Activated CD8-positive, alpha-beta memory T cell treated with anti-CD3 and anti-CD28 coated beads for 1 hour (primary cell): ENCODE results near the gene PALM3.

ENCODE experiments used
- DNase-seq, 2 donors: peaks; one replicate each; pipeline ENCODE4 v3.0.0-alpha.2; 2020; ENCODE audit warnings: low read depth in 1 of 2; ENCODE audit errors: extremely low read depth in 1 of 2

The PALM3 gene

DNA sequence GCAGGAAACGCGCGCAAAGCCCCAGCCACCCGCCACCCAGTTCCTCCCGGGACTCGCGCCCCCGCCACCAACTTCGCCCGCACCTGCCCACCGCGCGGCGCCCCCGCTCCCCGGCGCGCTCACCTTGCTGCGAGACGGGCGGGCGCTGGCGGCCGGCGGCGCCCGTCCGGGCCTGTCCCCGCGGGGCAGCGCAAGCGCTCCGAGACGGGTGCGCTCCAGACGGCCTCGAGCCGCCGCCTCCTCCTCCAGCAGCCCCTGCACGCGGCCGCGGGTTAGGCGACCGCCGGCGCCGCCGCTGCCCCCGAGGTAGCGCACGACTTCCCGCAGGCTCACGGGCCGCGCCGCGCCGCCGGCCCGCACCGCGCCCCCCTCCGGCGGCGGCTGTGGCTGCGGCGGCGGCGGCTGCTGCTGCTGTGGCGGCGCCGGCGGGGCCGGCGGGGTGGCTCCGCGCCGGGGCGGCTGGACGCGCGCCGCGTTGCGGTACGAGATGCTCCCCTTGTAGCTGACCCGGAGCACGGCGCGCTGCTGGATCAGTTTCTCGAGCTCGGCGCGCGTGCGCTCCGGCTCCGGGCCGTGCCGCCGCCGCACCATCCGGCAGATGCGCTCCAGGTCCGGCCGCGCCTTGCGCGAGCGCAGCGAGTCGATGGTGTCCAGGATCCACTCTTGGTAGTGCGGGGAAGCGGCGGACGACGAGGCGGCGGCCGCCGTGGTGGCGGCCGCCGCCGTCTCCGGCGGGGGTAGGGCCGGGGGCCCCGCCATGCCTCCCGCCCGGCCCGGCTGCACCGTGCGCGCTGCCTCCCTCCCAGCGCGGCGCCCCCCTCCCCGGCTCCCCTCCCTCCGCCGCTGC, 28.0 kb upstream of the PALM3 start:
- DNase-seq = peak in 1 of 2 donors; percentile 33

DNA sequence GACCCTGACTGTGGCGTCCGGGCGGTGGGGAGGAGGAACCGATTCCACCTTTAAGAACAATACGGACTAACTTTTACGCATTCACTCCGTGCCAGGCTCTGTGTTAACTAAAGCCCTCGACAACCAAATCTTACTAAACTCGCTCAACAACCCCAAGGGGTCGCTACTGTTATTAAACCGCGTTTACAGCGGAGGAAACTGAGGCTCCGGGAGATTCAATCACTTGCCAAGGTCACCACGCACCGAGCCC, 27.5 kb upstream of the PALM3 start:
- no peak for DNase-seq

DNA sequence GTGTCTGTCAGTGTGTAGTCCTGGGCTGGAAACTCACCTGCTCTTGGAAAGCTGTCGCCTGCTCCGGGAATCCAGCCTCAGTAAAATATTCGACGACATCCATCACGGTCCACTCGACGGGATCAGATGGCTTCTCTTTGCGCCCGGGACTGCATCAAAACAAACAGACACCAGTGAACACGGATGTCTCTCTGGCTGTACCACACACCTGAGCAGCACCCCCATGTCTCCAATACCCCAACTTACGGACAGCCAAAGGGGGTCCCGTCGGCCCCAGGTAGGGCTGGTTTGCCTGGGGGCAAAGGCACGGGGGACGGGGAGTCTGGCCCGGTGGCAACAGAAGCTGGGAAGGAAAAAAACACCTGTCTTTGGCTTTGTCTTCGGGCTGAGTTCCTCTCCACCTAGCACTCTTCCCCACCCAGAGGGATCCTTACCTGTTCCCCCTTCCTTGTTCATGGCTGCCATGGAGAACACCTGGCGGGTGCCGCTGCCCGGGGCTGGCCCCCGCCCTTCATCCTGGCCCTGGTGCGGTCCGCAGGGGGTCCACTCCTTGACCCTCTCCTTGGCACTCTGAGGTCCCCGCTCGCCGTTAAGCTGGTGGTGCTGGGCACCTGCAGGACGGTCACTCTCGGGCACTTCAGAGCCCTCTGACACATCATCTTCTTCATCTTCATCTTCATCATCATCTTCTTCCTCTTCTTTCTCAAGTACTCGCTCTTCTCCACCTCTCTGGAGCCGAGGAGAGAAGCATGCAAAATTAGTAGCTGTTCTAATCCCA, 26.9 kb upstream of the PALM3 start:
- DNase-seq = no peak

DNA sequence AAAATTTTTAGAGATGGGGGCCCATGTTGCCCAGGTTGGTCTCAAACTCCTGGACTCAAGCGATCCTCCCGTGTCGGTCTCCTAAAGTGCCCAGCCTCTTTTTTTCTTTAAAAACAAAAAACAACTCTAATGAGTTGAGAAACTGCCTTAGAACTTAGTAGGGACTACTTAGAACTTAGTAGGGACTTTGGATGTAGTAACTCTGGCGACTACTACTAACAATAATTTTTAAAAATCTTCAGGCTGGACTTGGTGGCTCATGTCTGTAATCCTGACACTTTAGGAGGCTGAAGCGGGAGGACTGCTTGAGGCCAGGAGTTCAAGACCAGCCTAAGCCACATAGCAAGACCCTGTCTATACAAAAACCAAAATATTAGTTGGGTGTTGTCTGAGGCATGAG, 24.2 kb upstream of the PALM3 start:
- no peak for DNase-seq

DNA sequence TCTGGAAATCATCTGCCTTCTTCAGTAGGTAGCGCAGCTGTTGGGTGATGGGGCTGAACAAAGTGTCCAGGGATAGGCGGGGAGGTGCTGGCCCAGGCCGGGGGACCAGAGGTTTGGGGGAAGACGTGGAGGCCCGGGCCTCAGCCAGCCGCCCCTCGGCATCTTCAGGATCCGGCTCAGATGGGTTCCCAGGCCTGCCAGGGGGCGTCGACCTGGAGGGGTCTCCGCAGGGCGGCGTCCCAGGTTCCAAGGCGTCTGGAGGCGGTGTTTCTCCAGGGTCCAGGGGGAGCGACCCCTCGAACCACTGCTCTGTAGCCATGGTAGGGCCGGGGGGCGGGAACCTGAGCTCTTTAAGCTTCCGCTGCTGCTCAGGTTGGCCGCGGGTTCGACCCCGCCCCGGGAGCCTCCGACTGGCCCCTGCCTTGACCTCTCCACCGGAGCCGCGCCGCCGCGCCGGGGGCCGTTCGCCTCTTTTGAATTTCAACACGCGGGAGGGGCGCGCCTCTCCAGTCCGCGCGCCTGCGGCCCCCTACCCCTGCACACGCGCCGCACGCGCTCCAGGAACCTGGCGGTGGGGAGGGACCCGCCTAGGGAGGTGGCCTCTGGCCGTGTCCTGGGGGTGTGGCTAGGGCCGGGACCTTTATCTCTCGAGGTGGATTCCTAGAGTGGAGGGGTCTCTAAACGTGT, 23.6 kb upstream of the PALM3 start, which contains the start of gene C19orf67:
Gene C19orf67, minus strand, starts transcription at position 475 of the 687 bp plus-strand sequence. Its CDS starts 156 bp downstream, at position 319.
- no peak for DNase-seq

DNA sequence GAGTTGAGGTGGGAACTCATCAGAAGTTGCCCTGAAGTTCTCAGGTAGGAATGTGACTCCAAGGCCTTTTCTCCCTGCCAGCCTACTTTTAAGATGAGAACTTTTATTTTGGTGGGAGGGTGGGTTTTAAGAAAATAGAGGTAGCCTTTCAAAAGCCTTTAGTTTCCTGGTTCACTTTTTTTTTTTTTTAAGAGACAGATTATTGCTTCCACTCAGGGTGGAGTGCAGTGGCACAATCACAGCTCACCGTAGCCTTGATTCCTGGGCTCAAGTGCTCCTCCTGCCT, 20.7 kb upstream of the PALM3 start:
- no peak for DNase-seq

DNA sequence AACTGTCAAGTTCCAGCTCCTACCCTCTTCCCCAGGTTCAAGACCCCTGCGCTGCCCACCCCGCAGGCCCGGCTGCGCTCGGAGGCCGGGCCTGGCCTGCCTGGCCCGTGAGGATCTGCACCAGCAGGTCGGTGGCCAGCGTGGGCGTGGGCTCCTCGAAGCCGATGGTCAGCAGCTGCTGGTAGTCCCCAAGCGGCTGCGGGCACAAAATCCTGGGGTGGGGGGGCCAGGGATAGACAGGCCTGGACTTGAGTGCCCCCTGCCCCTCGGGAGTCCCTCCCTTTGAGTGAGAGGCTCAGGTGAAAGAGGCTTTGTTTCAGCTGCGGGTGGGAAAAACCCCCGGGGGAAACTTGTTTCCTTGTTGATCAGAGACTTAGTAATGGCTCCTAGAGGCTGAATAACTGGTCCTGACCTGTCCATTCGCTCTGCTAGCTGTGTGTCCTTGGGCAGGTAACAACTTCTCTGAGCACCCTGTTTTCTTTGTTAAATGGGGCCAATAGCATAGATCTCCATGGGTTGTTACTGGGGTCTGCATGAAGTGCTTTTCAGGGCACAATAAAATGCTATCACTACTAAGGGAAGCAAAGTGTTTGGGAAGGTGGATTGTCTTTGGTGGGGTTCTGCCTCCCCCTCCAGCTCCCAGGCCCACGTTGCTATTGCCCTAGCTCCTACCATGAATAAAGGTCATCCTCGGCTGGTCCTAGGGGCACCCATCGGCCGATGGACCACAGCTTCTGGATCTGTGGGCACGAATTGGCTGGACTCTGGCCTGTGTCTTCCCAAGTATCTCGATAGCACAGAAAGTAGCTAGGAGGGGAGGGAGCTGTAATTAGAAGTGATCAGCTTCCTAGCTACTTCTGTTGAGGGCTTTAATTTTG, 20.2 kb upstream of the PALM3 start:
- no peak for DNase-seq

DNA sequence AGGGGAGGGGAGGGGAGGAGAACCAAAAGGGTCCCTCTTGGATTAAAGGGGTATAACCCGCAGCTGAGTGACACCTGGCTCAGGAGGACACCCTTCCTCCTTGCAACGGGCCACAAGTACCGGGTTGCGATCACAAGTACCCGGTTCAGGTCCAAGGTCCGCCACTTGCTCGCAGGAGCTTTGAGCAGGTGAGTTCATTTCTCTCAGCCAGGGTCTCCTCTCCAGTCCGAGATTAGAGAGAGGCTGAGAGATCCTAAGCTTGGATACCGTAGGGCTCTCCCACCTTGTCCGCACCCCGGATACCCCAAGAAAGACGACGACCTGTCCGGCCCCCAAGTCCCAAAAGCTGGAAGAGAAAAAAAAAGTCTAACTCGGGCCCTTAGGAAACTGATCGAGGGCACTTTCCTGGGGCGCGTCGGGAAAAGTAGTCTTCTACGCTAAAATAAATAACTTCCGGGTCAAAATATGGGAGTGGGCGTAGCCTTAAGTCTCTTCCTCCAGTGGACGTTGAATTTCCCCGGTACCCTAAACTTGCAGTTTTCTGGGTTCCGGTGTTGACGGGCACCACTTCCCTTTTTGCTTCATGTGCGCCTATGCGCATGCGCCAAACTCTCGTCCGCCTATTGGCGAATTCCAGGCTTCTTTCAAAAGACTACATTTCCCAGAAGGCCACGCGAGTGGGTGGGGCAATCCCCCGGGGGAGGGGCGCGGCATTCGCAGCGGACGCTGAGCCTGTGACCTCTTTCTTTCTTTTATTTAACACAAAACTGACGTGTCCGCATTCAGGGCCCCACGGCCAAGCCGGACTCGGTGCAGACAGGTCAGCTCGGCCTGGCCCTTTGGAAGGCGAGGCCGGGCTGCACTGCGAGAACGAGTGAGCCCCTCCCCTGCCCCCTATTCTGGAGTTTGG, 19.3 kb upstream of the PALM3 start:
- peak; percentile 98 to 99 for DNase-seq

DNA sequence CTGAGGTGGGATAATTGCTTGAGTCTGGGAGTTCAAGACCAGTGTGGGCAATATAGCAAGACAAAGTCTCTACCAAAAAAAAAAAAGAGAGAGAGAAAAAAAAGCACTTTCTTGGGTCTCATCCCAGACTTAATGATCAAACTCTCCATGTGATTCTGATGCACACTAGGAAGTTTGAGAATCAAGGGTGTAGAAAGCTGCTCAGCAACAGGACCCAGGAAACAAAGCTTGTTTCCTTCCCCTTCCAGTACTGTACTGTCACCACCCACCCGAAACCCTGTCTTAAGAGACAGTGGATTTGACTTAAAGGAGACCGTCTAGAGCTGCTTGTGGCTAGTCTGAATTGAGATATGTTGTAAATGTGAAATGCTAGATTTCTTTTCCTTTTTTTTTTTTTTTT, 16.5 kb upstream of the PALM3 start:
- no peak for DNase-seq

DNA sequence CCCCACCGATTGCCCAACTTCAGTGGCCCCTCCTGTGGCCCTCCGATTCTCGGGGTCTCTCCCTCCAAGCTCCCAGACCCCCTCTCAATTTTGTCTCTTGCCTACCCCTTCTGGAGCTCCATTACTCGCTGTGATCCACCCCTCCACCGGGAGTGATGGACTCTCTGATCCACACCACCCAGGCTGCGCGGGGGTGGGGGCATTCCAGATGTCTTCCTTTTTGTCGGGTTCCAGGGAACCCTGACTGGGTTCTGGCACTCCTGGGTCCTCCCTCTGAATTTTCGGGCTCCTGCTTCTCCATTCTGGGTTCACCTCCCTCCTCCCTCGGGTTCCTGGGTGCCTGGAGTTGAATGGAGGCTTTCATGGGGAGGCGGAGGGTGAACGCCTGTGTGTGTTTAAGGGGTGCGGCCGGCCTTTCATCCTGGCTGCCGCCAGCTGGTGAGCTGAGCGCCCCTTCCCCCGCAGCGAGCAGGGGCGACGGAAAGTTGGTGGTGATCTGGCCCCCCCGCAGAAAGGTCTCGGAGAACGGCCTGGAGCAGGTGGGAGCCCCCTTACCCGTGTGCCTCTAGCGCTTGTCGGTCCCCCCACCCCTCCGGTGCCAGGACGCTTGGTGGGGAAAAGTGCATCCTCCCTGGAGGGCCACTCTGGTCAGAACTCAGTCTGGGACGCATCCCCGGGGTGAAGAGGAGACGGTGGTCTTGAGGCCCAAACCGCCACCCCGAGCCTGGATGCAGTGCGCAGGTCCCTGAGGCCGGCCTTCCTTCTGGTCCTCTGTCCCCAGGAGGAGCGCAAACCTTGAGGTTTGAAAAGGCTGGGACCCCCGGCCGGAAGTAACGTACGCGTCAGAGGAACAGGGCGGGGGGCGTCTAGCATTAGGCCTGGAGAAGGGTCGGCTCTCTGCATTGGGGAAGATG, 12.3 kb upstream of the PALM3 start:
- DNase-seq = no peak

DNA sequence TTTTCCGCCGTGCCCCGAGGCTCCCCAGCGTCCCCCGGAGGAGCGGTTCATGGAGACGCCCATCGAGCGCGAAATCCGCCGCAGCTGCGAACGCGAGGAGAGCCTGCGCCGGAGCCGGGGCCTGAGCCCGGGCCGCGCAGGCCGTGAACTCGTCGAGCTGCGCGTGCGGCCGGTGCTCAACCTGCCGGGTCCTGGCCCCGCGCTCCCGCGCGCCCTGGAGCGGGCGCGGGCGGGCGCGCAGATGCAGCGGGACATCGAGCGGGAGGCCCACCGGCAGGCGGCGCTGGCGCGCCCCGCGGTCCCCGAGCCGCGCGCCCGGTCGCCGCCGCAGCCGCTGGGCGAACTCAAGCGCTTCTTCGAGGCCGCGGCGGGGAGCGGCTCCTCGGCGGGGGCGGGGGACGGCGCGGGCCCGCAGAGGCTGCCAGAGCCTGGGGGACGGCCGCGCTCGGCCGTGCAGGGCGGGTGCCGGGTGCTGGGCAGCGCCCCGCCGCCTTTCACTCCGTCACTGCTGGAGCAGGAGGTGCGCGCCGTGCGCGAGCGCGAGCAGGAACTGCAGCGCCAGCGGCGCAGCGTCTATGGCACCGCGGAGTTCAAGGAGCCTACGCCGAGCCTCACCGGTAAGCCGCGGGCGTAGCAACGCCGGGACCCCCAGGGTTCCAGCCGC, 11.5 kb upstream of the PALM3 start:
- peak in 1 of 2 donors; percentile 66 for DNase-seq

DNA sequence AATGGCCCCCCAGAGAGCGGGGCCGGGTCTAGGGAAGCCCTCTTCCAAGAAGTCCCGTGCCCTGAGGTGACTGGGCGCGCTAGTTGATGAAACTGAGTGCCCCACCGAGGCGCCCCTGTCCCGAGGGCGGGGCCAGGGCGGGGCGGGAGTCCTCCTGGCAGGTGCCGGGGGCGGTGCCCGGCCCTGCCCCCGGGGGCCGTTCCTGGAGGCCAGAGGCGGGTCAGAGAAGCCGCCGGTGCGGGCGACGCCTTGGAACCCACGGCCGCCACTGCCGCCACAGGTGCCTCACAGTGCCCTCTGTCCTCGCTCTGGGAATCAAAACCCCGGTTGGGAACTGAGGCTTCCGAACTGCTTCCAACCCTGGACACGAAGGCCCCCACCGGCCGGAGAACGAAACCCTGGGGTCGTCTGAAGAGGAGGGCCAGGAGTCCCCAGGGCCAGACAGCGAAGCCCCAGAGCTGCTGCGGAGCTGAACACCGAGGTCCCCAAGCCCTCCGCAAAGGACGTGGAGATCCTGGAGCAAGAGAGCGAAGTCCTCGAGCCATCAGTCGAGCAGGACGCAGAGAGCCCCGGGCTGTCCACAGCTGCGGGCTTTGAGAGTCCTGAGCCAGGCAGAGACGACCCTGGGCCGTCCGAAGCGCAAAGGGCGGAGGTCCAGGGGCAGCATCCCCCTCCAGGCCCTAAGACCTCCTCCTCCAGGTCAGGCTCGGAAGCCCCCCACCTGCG, 10.8 kb upstream of the PALM3 start, which contains the start of gene MISP3:
Gene MISP3, plus strand, starts transcription at position 252 of the 726 bp plus-strand sequence. CDS start 524 bp downstream, outside the sequence.
- no peak for DNase-seq

DNA sequence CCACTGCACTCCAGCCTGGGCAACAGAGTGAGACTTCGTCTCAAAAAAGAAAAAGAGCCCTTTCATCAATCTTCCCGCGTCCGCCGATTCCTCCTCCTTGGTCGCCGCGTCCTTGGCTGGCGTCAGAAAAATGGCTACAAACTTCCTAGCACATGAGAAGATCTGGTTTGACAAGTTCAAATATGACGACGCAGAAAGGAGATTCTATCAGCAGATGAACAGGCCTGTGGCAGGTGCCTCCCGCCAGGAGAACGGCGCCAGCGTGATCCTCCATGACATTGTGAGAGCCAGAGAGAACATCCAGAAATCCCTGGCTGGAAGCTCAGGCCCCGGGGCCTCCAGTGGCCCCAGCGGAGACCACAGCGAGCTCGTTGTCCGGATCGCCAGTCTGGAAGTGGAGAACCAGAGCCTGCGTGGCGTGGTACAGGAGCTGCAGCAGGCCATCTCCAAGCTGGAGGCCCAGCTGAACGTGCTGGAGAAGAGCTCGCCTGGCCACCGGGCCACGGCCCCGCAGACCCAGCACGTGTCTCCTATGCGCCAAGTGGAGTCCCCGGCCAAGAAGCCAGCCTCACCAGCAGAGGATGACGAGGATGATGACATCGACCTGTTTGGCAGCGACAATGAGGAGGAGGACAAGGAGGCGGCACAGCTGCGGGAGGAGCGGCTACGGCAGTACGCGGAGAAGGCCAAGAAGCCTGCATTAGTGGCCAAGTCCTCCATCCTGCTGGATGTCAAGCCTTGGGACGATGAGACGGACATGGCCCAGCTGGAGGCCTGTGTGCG, 8.6 kb upstream of the PALM3 start:
- no peak for DNase-seq

DNA sequence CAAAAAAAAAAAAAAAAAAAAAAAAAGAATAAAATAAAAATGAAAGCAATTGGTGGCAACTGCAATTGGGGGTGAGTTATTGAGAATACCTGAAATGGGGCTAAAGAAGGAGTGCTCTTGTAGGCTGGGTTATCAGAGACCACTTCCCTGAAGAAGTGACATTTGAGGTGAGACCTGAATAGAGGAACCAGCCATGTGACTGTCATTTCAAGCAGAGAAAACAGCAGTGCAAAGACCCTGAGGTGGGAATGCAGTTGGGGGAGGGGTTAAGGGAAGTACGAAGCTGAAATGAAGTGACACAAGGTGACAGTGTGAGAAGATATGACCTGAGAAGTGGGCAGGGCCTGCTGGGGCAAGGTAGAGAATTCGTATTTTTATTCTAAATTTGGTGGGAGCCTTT, 4.3 kb upstream of the PALM3 start:
- DNase-seq = no peak

DNA sequence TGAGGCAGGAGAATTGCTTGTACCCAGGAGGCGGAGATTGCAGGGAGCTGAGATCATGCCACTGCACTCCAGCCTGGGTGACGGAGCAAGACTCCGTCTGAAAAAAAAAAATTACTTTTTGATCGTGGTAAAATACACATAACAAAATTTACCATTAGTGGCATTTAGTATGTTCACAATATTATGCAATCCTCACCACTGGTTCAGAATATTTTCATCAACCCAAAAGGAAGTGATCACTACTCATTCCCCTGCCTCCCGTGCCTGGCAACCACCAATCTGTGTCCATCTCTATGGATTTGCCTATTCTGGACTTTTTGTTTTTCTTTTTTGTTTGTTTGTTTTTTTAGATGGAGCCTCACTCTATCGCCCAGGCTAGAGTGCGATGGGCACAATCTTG, 1.2 kb upstream of the PALM3 start:
- DNase-seq = no peak

DNA sequence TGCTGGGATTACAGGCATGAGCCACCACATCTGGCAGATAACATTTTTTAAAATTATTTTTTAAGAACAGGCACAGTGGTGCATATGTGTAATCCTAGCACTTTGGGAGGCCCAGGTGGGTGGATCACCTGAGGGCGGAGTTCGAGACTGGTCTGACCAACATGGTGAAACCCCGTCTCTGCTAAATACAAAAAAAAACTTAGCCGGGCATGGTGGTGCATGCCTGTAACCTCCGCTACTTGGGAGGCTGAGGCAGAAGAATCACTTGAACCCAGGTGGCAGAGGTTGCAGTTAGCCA, 631 bp upstream of the PALM3 start:
- DNase-seq = no peak
